ENCODE results near the gene SIL1. TPM values are rescaled to one million over a fixed set of nuclear protein-coding genes. Genes with fewer than 3 reads are reported as not detected.

Gene SIL1
- total and polyA plus RNA-seq, 2 of the 8 experiments (the other 6 are each of a cell fraction or from before 2014, with no cell fraction given): 8.3 to 12.8 TPM

DNA sequence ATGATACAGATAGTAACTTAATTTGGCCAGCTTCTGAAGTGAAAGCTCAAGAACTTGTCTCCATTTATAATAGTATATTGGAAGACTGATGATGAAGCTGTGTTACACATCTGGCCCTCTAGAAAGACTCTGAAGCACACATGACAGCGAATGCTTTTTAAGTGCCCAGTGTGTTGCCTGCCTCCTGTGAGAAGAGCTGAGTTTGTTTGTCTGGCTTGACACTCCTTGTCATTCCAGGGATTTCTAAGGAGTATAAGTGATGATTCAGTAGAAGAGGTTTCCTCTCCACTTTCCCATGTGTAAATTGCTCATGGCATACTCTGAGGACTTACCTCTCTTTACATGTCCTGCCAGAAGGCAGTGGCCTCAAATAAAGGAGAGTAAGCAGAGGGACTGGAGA is 292.6 kb downstream of the SIL1 start (continued):
- no peak for TF ChIP-seq BCL11A (IDR thresholded peaks at IDR 0.05; ENCODE audit: low read depth in 2 of 2, low read length in 2 of 2)
- TF ChIP-seq TAF1 (IDR thresholded peaks at IDR 0.05; ENCODE audit: low read depth, low read length): no peak
